Testis (tissue), 3 donors: ENCODE measurements around the gene PAPOLG. TPM values are rescaled to one million over a fixed set of nuclear protein-coding genes. Genes with fewer than 3 reads are reported as not detected.

Experiments used
- DNase-seq: peaks from one replicate; pipeline ENCODE4 v3.0.0-alpha.2; 2019
- H3K27ac ChIP-seq, 2 donors: fragments of 200-600 bp; sonication (generic); one replicate each; pipeline ENCODE4 v1.5.1; 2019
- H3K27me3 ChIP-seq: fragments of 200-600 bp; sonication (generic); one replicate; pipeline ENCODE4 v1.5.1; 2019
- H3K36me3 ChIP-seq: fragments of 200-600 bp; sonication (generic); one replicate; pipeline ENCODE4 v1.5.1; 2017; ENCODE audit warnings: low read depth; ENCODE audit errors: missing control alignments
- H3K4me1 ChIP-seq: fragments of 200-600 bp; sonication (generic); one replicate; pipeline ENCODE4 v1.5.1; 2019
- H3K4me3 ChIP-seq, 2 donors: fragments of 200-600 bp; sonication (generic); one replicate each; pipeline ENCODE4 v1.5.1; 2017 to 2019
- H3K9me3 ChIP-seq: fragments of 200-600 bp; sonication (generic); one replicate; pipeline ENCODE4 v1.5.1; 2017
- CTCF ChIP-seq, 3 experiments: fragments of 450-650 bp in 2 of 3; fragments of 200-600 bp in 1 of 3; sonication (generic) in 1 of 3; IDR thresholded peaks; one replicate each; pipeline ENCODE4 v1.5.1; 2016 to 2019; ENCODE audit warnings: antibody characterized with exemption in 3 of 3, mild to moderate bottlenecking in 2 of 3, moderate library complexity in 1 of 3
- POLR2A ChIP-seq: fragments of 450-650 bp; IDR thresholded peaks from one replicate; pipeline ENCODE4 v1.6.1; 2017; ENCODE audit warnings: antibody characterized with exemption, mild to moderate bottlenecking, moderate library complexity
- WGBS, 2 donors: methylation state at CpG; one replicate each; pipeline ENCODE4 v1.1.5; 2018; 5-methylcytosine and 5-hydroxymethylcytosine counted together
- intact Hi-C: fragments of 100-400 bp; cut with DNase I; formaldehyde crosslinking; loops from one replicate; pipeline ENCODE4 v1.15.1; 2023; ENCODE audit warnings: low total_unique reads
- polyA plus RNA-seq: library from polyadenylated mRNA; stranded (reverse); fragments of 350-450 nt; fragmentation: Illumina TruSeq; extraction: RNeasy Lipid Tissue Mini Kit (QIAGEN cat#74804); gene quantifications from one replicate; pipeline ENCODE4 v1.2.3, GENCODE V29; 2014; ENCODE audit warnings: low read depth, low replicate concordance; ENCODE audit not compliant: insufficient read depth
- total RNA-seq, 2 donors: library from RNA; depleted of rRNA; stranded (reverse); fragments of >200 nt; gene quantifications; one replicate each; pipeline ENCODE4 v1.2.3, GENCODE V29; 2016

PAPOLG gene
- total and polyA plus RNA-seq, 3 donors from 2014 or later = 17.2 to 19.0 (median 17.6) TPM

- DNase-seq = no peak
- 71 to 79% methylated on average over 4 of the region's 4 CpGs for WGBS, 2 donors
- intact Hi-C loops = no loop called here
- TF ChIP-seq POLR2A = no peak
- TF ChIP-seq CTCF (IDR thresholded peaks at IDR 0.05) = no peak
- Histone ChIP-seq H3K4me1 (no peaks in the 10 kb centered on the region), H3K36me3 (no peaks in the 10 kb centered on the region), H3K4me3 (no peak overlapping the region), H3K9me3 (no peaks in the 10 kb centered on the region), H3K27me3 (no peaks in the 10 kb centered on the region), H3K27ac (no peak overlapping the region)
These were observed 62.2 kb downstream of the PAPOLG start for GRCh38 chr2:60818272-60818671.

GRCh38 chr2:60819155-60819862 lies 63.2 kb downstream of the PAPOLG start:
- H3K36me3 ChIP-seq = no peaks in the 10 kb centered on the region
- no peaks in the 10 kb centered on the region for H3K9me3 ChIP-seq
- no peak overlapping the region for H3K4me3 ChIP-seq
- DNase-seq = no peak
- no peak overlapping the region for H3K27ac ChIP-seq
- WGBS, 2 donors = 85 to 87% methylated on average over 15 of the region's 15 CpGs
- TF ChIP-seq CTCF (IDR thresholded peaks at IDR 0.05) (no peak), POLR2A (no peak)
- H3K27me3 ChIP-seq = no peaks in the 10 kb centered on the region
- intact Hi-C loops = no loop called here
- no peaks in the 10 kb centered on the region for H3K4me1 ChIP-seq

- intact Hi-C loops = no loop called here
- H3K27ac ChIP-seq = no peak overlapping the region
- no peaks in the 10 kb centered on the region for H3K9me3 ChIP-seq
- H3K4me3 ChIP-seq = no peak overlapping the region
- WGBS, 2 donors = 90 to 91% methylated on average over 9 to 13 of the region's 13 CpGs
- no peaks in the 10 kb centered on the region for H3K36me3 ChIP-seq
- H3K27me3 ChIP-seq = no peaks in the 10 kb centered on the region
- TF ChIP-seq CTCF (IDR thresholded peaks at IDR 0.05) (no peak), POLR2A (no peak)
- H3K4me1 ChIP-seq = no peaks in the 10 kb centered on the region
- no peak for DNase-seq
These were observed 63.9 kb downstream of the PAPOLG start for GRCh38 chr2:60819936-60820335.

- Histone ChIP-seq H3K27ac (no peak overlapping the region), H3K4me1 (no peaks in the 10 kb centered on the region), H3K36me3 (no peaks in the 10 kb centered on the region), H3K4me3 (no peak overlapping the region), H3K27me3 (no peaks in the 10 kb centered on the region), H3K9me3 (no peaks in the 10 kb centered on the region)
- WGBS, 2 donors = 91% methylated on average over 12 of the region's 12 CpGs
- intact Hi-C loops = no loop called here
- TF ChIP-seq POLR2A (no peak), CTCF (IDR thresholded peaks at IDR 0.05) (no peak)
- DNase-seq = no peak
These were observed 64.5 kb downstream of the PAPOLG start for GRCh38 chr2:60820416-60821132.
